Epidermal melanocyte (primary cell): Measurements from ENCODE around the gene WSB2.
A peak's percentile ranks its signal among the peaks of the same experiment; 100 is the strongest.

Experiments used
- DNase-seq: peaks from one replicate; pipeline ENCODE4 v3.0.0; 2011; ENCODE audit warnings: low spot score; ENCODE audit not compliant: insufficient read length

Gene WSB2

DNA sequence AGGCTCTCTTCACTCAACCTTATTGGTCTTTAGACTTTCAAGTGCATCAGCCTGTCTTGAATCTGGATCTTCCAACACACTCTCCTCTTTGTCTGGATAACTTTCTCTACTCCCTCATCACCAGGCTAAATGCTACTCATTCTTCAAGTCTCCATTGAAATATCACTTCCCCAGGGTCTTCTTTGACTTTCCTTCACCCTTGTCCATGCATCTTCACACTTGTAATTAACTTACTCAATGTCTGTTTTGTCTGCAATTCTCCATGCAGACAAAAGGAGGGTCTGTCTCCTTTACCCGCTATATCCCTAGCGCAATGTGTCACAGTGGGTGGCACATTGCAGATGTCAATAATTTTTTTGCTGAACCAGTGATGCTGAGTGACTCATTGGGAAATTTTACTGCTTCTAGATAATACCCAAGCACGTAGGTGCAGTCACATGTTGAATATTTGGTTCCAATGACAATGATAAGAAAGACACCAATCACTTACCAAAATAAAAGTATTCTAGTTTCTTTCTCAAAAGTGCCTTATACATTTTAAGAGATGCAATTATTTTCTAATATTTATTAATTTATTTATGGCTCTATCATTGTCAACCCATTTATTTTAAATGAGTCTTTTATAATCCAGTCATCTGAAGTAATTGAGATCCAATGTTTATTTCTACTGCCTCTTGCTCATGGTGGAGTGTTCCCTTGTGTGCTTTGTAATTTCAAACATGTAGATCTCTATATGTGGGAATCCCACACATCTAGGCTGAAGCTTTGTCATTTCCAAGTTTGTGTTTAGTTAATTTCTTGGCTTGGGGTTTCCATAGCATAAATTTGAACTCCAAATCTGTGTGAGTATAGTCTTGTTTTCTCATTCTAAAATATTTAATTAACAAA lies 66.2 kb downstream of the WSB2 start:
- DNase-seq, result no peak

DNA sequence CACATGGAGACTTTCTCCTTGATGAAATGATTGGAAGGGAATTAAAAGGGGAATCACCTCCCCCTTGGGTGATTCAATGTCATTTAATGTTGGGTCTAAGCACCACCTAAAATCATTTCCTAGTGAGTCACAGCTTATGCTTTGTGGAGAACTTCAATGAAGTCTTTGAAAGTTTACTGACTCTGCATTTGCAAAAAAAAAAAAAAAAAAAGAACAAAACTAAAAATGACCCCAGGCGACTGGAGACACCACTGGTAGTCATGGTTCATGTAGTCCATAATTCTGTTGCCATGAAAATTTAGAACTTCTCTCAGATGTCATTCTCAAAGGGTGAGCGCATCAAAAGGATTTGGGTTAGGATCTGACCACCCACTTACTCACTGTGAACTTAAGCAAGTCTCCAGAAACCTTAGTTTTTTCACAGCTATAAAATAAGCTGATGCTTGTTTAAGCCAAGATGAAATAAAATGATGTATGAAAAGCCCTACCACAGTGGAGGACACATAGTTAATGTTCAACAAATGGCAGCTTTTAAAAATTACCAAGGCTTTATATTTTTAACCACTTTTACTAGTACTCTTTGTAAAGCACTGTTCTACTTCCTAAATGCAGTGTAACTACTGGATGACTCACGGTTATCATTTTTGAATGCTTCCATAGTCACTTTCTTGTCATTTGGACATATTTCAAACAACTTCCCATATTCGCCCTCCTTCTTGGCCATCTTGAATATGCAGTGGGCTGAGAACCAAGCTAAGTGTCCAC lies 74.1 kb downstream of the WSB2 start:
- DNase-seq, result peak; percentile 23

DNA sequence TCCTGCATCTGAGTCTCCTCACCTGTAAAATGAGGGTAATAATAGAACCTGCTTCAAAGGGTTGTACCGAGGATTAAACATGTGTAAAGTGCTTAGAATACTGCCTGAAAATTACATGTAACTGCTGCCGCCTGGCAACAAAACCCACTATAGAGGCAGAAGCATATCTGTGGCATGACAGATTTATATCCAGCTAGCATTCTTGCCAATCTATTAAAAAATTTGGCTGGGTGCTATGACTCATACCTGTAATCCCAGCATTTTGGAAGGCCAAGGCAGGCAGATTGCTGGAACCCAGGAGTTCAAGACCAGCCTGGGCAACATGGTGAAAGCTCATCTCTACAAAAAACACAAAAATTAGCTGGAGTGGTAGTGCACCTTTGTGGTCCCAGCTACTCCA lies 75.8 kb downstream of the WSB2 start:
- DNase-seq, result no peak
